GM23338 (cell line): ENCODE data around the gene OR7G1. TPM values are rescaled to one million over a fixed set of nuclear protein-coding genes. Genes with fewer than 3 reads are reported as not detected.

Source experiments
- ATAC-seq: fragments of 200-7000 bp; cut with Tn5 transposase; 3 replicates; pipeline ENCODE4 v1.9.1; 2020
- DNase-seq: peaks from one replicate; pipeline ENCODE4 v3.0.0-alpha.2; 2015; ENCODE audit warnings: low spot score
- H2AFZ ChIP-seq: fragments of 200-600 bp; sonication (generic); 2 replicates; pipeline ENCODE4 v1.8.0; 2016; ENCODE audit warnings: antibody characterized with exemption, mild to moderate bottlenecking, moderate library complexity
- H3F3A ChIP-seq: fragments of 200-600 bp; sonication (generic); replicated peaks from 2 replicates; pipeline ENCODE4 v1.8.0; 2017; ENCODE audit warnings: antibody characterized with exemption, mixed run types, low read depth
- H3K27ac ChIP-seq: fragments of 200-600 bp; sonication (generic); 2 replicates; pipeline ENCODE4 v1.6.1; 2016; ENCODE audit warnings: low read depth
- H3K27me3 ChIP-seq: fragments of 200-600 bp; sonication (generic); 2 replicates; pipeline ENCODE4 v1.8.0; 2016; ENCODE audit warnings: mild to moderate bottlenecking, mixed run types, moderate library complexity; ENCODE audit not compliant: insufficient read depth
- H3K36me3 ChIP-seq: fragments of 200-600 bp; sonication (generic); 2 replicates; pipeline ENCODE4 v1.8.0; 2016; ENCODE audit warnings: mild to moderate bottlenecking; ENCODE audit not compliant: insufficient read depth
- H3K4me1 ChIP-seq: fragments of 200-600 bp; sonication (generic); 2 replicates; pipeline ENCODE4 v1.8.0; 2016; ENCODE audit warnings: mild to moderate bottlenecking, moderate library complexity; ENCODE audit not compliant: insufficient read depth
- H3K4me2 ChIP-seq: fragments of 200-600 bp; sonication (generic); 2 replicates; pipeline ENCODE4 v1.7.1; 2017; ENCODE audit warnings: mixed run types
- H3K4me3 ChIP-seq: fragments of 200-600 bp; sonication (generic); 2 replicates; pipeline ENCODE4 v1.6.1; 2016; ENCODE audit warnings: mixed run types
- H3K79me2 ChIP-seq: fragments of 200-600 bp; sonication (generic); replicated peaks from 2 replicates; pipeline ENCODE4 v1.8.0; 2017; ENCODE audit warnings: mild to moderate bottlenecking; ENCODE audit not compliant: insufficient read depth
- H3K9me2 ChIP-seq: fragments of 200-600 bp; sonication (generic); 2 replicates; pipeline ENCODE4 v1.8.0; 2017; ENCODE audit not compliant: insufficient read depth
- H4K20me1 ChIP-seq: fragments of 200-600 bp; sonication (generic); replicated peaks from 2 replicates; pipeline ENCODE4 v1.8.0; 2017; ENCODE audit warnings: mild to moderate bottlenecking; ENCODE audit not compliant: insufficient read depth
- H3K27ac Mint-ChIP-seq: 2 replicates; pipeline ENCODE4 v1.8.0; 2020; ENCODE audit warnings: inconsistent platforms, mild to moderate bottlenecking, moderate library complexity, mixed read lengths
- H3K27me3 Mint-ChIP-seq: 3 replicates; pipeline ENCODE4 v1.8.0; 2022; ENCODE audit warnings: low read depth, mild to moderate bottlenecking, moderate library complexity, mixed read lengths, inconsistent platforms; ENCODE audit not compliant: insufficient read depth, poor library complexity
- H3K36me3 Mint-ChIP-seq: 3 replicates; pipeline ENCODE4 v1.8.0; 2021; ENCODE audit warnings: low read depth, mild to moderate bottlenecking, inconsistent platforms, moderate library complexity, mixed read lengths
- H3K4me1 Mint-ChIP-seq: 3 replicates; pipeline ENCODE4 v1.8.0; 2020; ENCODE audit warnings: mild to moderate bottlenecking, inconsistent platforms, mixed read lengths
- H3K4me3 Mint-ChIP-seq: 3 replicates; pipeline ENCODE4 v1.8.0; 2021; ENCODE audit warnings: moderate library complexity, mild to moderate bottlenecking, inconsistent platforms, mixed read lengths
- H3K9me3 Mint-ChIP-seq: 3 replicates; pipeline ENCODE4 v1.8.0; 2020; ENCODE audit warnings: moderate library complexity, mild to moderate bottlenecking, inconsistent platforms, mixed read lengths
- CREB1 ChIP-seq: fragments of 250-450 bp; sonication (Bioruptor Pico); IDR thresholded peaks from 2 replicates; pipeline ENCODE4 v1.5.0; 2020; ENCODE audit warnings: low read depth, mild to moderate bottlenecking, moderate library complexity
- ETS1 ChIP-seq: IDR thresholded peaks from 2 replicates; pipeline ENCODE4 v1.6.1; 2016; ENCODE audit warnings: antibody characterized with exemption
- EZH2 ChIP-seq: fragments of 200-600 bp; sonication (generic); IDR thresholded peaks from one replicate; pipeline ENCODE4 v1.8.0; 2017; ENCODE audit warnings: antibody characterized with exemption, mild to moderate bottlenecking, low read depth; ENCODE audit not compliant: unreplicated experiment
- EZH2phosphoT487 ChIP-seq: fragments of 200-600 bp; sonication (generic); IDR thresholded peaks from one replicate; pipeline ENCODE4 v1.8.1; 2018; ENCODE audit warnings: antibody characterized with exemption; ENCODE audit not compliant: unreplicated experiment
- JUNB ChIP-seq: IDR thresholded peaks from one replicate; pipeline ENCODE4 v1.6.1; 2016; ENCODE audit warnings: antibody characterized with exemption; ENCODE audit not compliant: unreplicated experiment
- NANOG ChIP-seq: IDR thresholded peaks from 2 replicates; pipeline ENCODE4 v1.6.1; 2016; ENCODE audit warnings: antibody characterized with exemption, borderline replicate concordance
- REST ChIP-seq: IDR thresholded peaks from one replicate; pipeline ENCODE4 v1.6.1; 2018; ENCODE audit warnings: antibody characterized with exemption; ENCODE audit not compliant: unreplicated experiment
- STAT1 ChIP-seq: IDR thresholded peaks from one replicate; pipeline ENCODE4 v1.6.1; 2016; ENCODE audit warnings: antibody characterized with exemption; ENCODE audit not compliant: unreplicated experiment
- polyA plus RNA-seq: library from polyadenylated mRNA; unstranded; fragments of >200 nt; fragmentation: Nextera tagmentation; extraction: Ambion mirVana; gene quantifications from 2 replicates; pipeline ENCODE4 v1.2.1, GENCODE V29; 2016
- small RNA-seq: library from RNA; depleted of rRNA; stranded (forward); fragments of <200 nt; gene quantifications from one replicate; pipeline ENCODE3, GENCODE V24; 2014; ENCODE audit warnings: low replicate concordance
- total RNA-seq: library from RNA; depleted of rRNA; stranded (reverse); fragments of >200 nt; shearing (Covaris generic); gene quantifications from 2 replicates; pipeline ENCODE4 v1.2.3, GENCODE V29; 2014; rRNA removed
- TF ChIP-seq, protein P1 (sequence below), 2 experiments: fragments of 200-600 bp in 1 of 2; sonication (generic) in 1 of 2; conservative IDR thresholded peaks; 2 replicates each; pipeline versions ENCODE4 v1.5.1 to v1.6.1; 2016 to 2017; ENCODE audit warnings: antibody characterized with exemption in 2 of 2, low read depth in 2 of 2, mild to moderate bottlenecking in 2 of 2, moderate library complexity in 1 of 2

OR7G1 gene
- total and polyA plus RNA-seq, 2 experiments from 2014 or later, result not detected

DNA sequence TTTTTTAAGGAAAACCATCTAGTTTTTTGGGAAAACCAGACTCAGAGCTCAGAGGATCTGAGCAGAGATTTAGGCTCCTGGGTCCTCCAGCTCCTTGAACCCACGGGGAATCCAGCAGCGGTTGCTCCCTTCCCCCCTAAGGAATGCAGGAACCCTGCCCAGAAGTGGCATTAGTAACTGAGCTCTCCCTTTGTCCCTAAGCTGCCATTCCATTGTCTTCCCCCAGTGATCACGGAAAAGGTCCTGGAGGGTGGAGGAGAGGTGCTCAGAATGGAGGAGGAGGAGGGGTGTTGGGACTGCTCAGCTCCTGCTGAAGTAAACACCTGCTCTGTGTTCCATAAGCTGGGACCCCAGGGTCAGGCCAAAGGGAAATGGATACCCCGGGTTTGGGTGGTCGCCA lies 45.5 kb downstream of the OR7G1 start (continued):
- TF ChIP-seq NANOG (no peak), STAT1 (no peak)

DNA sequence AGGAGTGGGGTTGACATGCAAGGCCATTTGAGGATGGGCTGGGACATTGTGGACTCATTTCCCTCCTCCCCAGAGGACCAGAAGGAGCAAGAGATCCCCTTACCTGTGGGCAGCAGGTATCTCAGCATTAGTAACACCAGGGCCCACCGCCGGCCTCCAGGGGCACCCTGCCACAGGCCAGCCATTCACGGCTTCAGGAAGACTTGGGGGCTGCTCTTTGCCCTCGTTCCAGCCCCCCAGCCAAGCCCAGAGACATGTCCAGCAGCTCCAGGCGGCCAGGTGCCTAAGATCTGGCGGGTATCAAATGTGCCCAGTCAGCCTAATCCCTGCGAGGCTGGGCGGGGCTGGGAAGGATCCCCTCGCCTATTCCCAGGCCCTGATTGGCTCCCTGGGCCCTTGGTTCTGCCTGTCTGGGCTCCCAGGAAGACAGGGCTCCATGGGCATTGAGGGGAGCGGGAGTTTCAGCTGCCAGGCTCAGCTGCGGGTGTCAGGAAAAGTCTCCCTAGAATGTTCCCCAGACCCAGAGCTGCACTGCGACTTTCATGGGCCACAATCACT lies 50.0 kb downstream of the OR7G1 start:
- peak; percentile 57 for DNase-seq
- no peak for ATAC-seq
- H3K36me3 Mint-ChIP-seq, result peaks cover 32% of the 10 kb centered on the region
- H3K36me3 ChIP-seq, result no peaks in the 10 kb centered on the region
- no peaks in the 10 kb centered on the region for H3K9me2 ChIP-seq
- no peaks in the 10 kb centered on the region for H3F3A ChIP-seq
- H3K27ac Mint-ChIP-seq, result no peak overlapping the region
- peak overlapping the region; percentile 93 for H2AFZ ChIP-seq
- H3K27me3 Mint-ChIP-seq, result peaks cover 5% of the 10 kb centered on the region
- H3K79me2 ChIP-seq, result no peaks in the 10 kb centered on the region
- no peak overlapping the region for H3K27ac ChIP-seq
- peaks cover 3% of the 10 kb centered on the region; the same call in 1 of the 2 replicates for H3K4me1 ChIP-seq
- TF ChIP-seq EZH2phosphoT487 (no peak), NANOG (no peak), JUNB (no peak), REST (no peak), CREB1 (no peak), STAT1 (no peak), EZH2 (no peak), ETS1 (no peak)
- TF ChIP-seq, protein P1, sequence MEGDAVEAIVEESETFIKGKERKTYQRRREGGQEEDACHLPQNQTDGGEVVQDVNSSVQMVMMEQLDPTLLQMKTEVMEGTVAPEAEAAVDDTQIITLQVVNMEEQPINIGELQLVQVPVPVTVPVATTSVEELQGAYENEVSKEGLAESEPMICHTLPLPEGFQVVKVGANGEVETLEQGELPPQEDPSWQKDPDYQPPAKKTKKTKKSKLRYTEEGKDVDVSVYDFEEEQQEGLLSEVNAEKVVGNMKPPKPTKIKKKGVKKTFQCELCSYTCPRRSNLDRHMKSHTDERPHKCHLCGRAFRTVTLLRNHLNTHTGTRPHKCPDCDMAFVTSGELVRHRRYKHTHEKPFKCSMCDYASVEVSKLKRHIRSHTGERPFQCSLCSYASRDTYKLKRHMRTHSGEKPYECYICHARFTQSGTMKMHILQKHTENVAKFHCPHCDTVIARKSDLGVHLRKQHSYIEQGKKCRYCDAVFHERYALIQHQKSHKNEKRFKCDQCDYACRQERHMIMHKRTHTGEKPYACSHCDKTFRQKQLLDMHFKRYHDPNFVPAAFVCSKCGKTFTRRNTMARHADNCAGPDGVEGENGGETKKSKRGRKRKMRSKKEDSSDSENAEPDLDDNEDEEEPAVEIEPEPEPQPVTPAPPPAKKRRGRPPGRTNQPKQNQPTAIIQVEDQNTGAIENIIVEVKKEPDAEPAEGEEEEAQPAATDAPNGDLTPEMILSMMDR (conservative IDR thresholded peaks at IDR 0.05; ENCODE audit: low read depth in 2 of 2), result no peak
- H3K4me3 ChIP-seq, result no peak overlapping the region
- no peaks in the 10 kb centered on the region for H3K4me1 Mint-ChIP-seq
- no peak overlapping the region for H3K4me2 ChIP-seq
- peaks cover 95% of the 10 kb centered on the region for H3K9me3 Mint-ChIP-seq
- H4K20me1 ChIP-seq, result no peaks in the 10 kb centered on the region
- H3K4me3 Mint-ChIP-seq, result no peak overlapping the region
- no peaks in the 10 kb centered on the region for H3K27me3 ChIP-seq

Small RNAs within 50 kb of the gene (small RNA-seq; reads per million reads assigned to genes)
- not detected for gene OR1M4P

Other genes starting within 250 kb of the OR7G1 start
- 0.16 and 0.42 TPM in 2 replicates for gene MUC16, start 105.4 kb downstream of the OR7G1 start, total RNA-seq
- gene MUC16, start 105.4 kb downstream of the OR7G1 start, polyA plus RNA-seq, result 0.06 and 0.07 TPM in 2 replicates
- gene OR1M1, start 28.7 kb downstream of the OR7G1 start, total RNA-seq, result not detected in 2 replicates
- gene OR1M1, start 28.7 kb downstream of the OR7G1 start, polyA plus RNA-seq, result not detected in 2 replicates
- not detected in 2 replicates for gene OR7G2, start 8.3 kb downstream of the OR7G1 start, total RNA-seq
- not detected in 2 replicates for gene OR7G2, start 8.3 kb downstream of the OR7G1 start, polyA plus RNA-seq
- gene OR7G3, start 11.2 kb upstream of the OR7G1 start, total RNA-seq, result not detected in 2 replicates
- not detected in 2 replicates for gene OR7G3, start 11.2 kb upstream of the OR7G1 start, polyA plus RNA-seq
- 24.7 and 32.4 TPM in 2 replicates for gene ZNF317, start 24.6 kb upstream of the OR7G1 start, total RNA-seq
- 22.7 and 25.2 TPM in 2 replicates for gene ZNF317, start 24.6 kb upstream of the OR7G1 start, polyA plus RNA-seq
- gene OR7D2, start 63.2 kb upstream of the OR7G1 start, total RNA-seq, result not detected in 2 replicates
- not detected in 2 replicates for gene OR7D2, start 63.2 kb upstream of the OR7G1 start, polyA plus RNA-seq
- not detected in 2 replicates for gene OR7D4, start 103.8 kb upstream of the OR7G1 start, total RNA-seq
- gene OR7D4, start 103.8 kb upstream of the OR7G1 start, polyA plus RNA-seq, result not detected in 2 replicates
- not detected in 2 replicates for gene OR7E24, start 135.2 kb upstream of the OR7G1 start, total RNA-seq
- gene OR7E24, start 135.2 kb upstream of the OR7G1 start, polyA plus RNA-seq, result not detected in 2 replicates
- gene ZNF699, start 194.1 kb upstream of the OR7G1 start, total RNA-seq, result 3.3 and 11.8 TPM in 2 replicates
- 2.6 and 3.0 TPM in 2 replicates for gene ZNF699, start 194.1 kb upstream of the OR7G1 start, polyA plus RNA-seq
- 18.9 and 20.8 TPM in 2 replicates for gene ZNF559, start 208.4 kb upstream of the OR7G1 start, total RNA-seq
- gene ZNF559, start 208.4 kb upstream of the OR7G1 start, polyA plus RNA-seq, result 15.4 and 19.3 TPM in 2 replicates
- gene ZNF177, start 247.2 kb upstream of the OR7G1 start, total RNA-seq, result 5.0 and 7.1 TPM in 2 replicates
- gene ZNF177, start 247.2 kb upstream of the OR7G1 start, polyA plus RNA-seq, result 5.6 and 5.8 TPM in 2 replicates